Activated gamma-delta T cell (primary cell): ENCODE measurements around the gene PRAMEF8.
"Not testable (repeated sequence)": the region's sequence is repeated elsewhere in the genome, so short reads cannot be mapped to it uniquely, and the experiment has no call there.

Experiments used
- DNase-seq: peaks from one replicate; lab custom pipeline; 2025; lab: John Stamatoyannopoulos, UW
- total RNA-seq, 2 donors: gene quantifications; one replicate each; lab custom pipeline; 2026; lab: John Stamatoyannopoulos, UW

Gene PRAMEF8
- total RNA-seq: 0 reads per million in 2 donors

DNA sequence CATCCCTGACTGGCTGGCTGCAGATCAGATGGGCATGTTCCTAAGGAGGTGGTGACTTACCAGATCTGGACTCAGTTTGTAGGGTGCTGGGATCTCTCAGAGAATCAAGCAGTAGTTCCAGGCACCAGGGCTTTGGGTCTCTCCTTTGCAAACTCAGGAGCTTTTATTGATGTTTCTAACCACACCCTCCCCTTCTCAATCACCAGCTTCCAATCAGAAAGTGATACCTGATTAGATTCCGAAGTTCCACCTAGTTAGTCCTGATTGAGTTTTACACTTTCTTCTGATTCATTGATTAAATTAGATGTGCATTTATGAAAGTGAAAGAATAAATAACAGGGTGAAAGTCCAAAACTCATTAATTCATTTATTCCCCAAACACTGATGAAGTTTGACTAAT lies at the start of gene PRAMEF8:
Gene PRAMEF8 (minus strand): TSS at position 101 of the 400 bp plus-strand sequence. CDS start 1,046 bp downstream, outside the sequence.
- DNase-seq: not testable (repeated sequence)

DNA sequence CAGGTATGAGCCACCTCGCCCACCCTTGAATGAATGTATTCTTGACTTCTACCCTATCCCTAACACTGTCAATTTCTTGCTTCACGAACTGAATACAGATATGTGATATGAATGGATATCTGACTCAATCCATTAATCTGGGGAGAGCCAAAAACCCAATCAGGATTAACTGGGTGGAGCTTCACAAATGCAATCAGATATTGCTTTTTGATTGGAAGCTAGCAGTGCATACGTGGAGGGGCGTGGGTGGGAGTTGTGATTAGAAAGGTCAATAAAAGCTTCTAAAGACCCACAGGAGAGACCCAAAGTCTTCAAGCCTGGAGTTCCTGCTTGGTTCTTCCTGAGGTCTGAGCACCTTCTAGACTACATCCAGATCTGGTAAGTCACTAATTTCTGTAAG lies 30.3 kb upstream of the PRAMEF8 start, which contains the start of gene PRAMEF15:
Gene PRAMEF15 (plus strand): TSS at position 301 of the 400 bp plus-strand sequence. CDS start 2,827 bp downstream, outside the sequence.
- not testable (repeated sequence) for DNase-seq

DNA sequence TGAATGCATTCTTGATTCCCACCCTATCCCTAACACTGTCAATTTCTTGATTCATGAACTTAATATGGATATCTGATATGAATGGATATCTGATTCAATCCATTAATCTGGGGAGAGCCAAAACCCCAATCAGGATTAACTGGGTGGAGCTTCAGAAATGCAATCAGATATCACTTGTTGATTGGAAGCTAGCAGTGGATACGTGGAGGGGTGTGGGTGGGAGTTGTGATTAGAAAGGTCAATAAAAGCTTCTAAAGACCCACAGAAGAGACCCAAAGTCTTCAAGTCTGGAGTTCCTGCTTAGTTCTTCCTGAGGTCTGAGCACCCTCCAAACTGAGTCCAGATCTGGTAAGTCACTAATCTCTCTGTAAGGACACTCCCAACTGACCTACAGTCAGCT lies 18.3 kb upstream of the PRAMEF8 start, which contains the start of gene PRAMEF33:
Gene PRAMEF33 (plus strand): TSS at position 301 of the 400 bp plus-strand sequence. CDS start 2,416 bp downstream, outside the sequence.
- not testable (repeated sequence) for DNase-seq

DNA sequence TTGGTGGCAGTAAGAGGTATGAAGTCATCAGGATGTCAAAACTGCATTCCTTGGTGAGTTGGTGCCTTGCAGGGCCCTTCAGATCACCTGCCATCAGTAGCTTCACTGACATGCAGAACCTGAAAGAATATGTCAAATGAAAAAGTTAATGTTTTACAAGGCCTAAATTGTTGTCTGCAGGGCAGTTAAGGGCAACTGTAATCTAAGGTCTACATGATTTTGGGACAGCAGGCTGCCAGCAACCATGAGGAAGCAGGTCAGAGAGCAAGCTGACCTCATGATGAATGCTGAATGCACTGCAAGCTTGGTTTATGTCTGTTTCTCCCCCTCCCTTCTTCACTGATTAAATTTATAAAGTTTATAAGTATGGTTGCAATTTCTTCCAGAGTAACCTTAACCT lies 17.3 kb upstream of the PRAMEF8 start:
- not testable (repeated sequence) for DNase-seq

DNA sequence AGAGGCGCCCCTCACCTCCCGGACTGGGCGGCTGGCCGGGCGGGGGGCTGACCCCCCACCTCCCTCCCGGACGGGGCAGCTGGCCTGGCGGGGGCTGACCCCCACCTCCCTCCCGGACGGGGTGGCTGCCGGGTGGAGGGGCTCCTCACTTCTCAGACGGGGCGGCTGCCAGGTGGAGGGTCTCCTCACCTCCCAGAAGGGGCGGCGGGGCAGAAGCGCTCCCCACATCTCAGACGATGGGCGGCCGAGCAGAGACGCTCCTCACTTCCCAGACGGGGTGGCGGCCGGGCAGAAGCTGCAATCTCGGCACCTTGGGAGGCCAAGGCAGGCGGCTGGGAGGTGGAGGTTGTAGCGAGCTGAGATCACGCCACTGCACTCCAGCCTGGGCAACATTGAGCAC lies 13.8 kb upstream of the PRAMEF8 start:
- not testable (repeated sequence) for DNase-seq

DNA sequence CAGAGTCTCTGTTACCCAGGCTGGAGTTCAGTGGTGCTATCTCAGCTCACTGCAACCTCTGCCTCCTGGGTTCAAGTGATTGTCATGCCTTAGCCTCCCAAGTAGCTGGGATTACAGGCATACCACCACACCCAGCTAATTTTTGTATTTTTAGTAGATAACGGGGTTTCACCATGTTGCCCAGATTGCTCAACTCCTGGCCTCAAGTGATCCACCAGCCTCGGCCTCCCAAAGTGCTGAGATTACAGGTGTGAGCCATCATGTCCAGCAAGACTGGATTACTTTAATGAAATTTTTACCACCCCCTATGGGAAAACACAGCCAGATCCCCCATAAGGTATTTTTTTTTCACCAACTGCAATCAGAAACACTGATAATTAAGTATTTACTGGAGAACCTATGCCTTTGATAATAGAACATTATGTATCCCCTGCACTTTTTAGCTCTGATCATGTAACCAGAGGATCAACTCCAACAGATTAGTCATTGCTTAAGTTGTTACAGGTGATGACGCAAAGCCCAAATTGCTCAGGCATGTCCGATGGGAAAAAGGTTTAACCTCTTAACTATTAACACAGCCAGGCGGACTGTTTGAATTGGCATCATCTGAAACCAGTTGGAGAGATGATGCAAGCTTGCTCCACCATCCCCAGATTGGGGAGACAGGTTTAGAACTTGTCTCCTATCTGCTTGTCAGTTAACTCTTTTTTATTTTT lies 12.4 kb upstream of the PRAMEF8 start:
- DNase-seq: not testable (repeated sequence)

DNA sequence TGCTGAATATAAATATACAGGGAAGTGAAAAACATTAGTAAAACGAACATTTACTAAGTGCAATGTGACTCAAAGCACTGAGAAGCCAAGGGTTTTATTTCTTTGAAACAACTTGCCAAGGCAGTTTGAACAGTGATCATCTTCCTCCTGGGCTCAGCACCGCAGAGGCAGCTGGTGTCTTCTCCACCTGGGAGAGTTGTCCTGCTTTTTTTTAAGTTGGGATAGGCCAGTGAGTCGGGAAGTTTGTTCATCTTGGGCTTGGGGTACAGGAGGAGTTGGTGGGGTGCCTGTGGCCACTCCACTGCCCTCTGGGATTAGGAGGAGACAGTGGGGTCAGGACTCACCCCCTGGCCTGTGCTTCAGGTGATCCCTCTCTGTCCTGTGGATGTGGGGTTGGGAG lies 4.1 kb upstream of the PRAMEF8 start:
- DNase-seq: not testable (repeated sequence)

DNA sequence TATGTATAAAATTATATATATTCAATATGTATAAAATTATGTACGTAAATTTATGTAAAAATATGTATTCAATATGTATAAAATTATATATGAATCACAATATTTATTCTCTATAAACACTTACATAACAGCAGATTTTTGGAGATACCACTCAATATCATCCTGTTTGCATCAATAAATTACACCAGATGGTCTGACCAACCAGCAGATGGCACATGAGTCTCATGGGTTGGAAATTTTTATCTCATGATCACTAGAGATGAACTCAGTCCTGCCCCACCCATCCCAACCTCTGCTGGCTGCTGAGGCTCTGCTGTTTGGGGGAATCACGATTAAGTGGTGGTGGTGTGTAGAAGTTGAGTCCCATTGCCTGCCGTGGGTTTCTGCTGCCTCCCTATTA lies 5.3 kb downstream of the PRAMEF8 start:
- not testable (repeated sequence) for DNase-seq

DNA sequence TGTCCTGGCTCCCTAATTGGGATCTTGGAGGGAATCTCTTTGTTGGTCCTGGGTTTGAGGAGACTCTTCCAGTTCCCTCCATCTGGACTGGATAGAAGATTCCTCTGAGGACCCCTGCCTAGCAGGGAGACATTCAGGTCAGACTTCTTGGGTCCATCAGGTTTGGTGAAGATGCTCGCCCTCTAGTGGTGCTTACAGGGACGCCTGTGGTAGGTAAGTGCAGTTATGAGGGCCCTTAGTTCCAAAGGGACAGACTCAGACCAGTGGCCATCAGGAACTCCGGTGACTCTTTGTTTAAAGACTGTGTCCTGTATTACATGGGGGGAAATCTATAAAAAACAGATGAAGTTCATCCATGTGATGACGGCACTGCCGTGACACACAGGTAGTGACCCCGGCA lies 7.9 kb downstream of the PRAMEF8 start:
- DNase-seq: not testable (repeated sequence)

DNA sequence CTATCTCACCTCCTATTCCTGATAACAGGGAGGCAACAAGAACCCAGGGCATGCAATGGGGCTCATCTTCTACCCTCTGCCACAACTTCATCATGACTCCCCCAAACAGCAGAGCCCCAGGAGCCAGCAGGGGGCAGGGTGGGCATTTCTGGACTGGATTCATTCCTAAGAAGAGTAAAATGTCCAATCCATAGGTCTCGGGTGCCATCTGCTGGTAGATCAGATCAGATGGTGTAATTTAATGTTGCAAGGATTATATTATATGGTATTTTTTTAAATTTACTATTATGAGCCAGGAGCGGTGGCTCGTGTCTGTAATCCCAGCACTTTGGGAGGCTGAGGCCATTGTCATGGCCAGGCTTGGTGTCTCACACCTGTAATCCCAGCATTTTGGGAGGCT lies 19.8 kb downstream of the PRAMEF8 start:
- not testable (repeated sequence) for DNase-seq

DNA sequence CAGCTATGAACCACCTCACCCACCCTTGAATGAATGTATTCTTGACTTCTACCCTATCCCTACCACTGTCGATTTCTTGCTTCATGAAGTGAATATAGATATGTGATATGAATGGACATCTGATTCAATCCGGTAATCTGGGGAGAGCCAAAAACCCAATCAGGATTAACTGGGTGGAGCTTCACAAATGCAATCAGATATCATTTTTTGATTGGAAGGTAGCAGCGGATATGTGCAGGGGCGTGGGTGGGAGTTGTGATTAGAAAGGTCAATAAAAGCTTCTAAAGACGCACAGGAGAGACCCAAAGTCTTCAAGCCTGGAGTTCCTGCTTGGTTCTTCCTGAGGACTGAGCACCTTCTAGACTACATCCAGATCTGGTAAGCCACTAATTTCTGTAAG lies 31.0 kb downstream of the PRAMEF8 start, which contains the start of gene PRAMEF5:
Gene PRAMEF5 (plus strand): TSS at position 301 of the 400 bp plus-strand sequence. CDS start 5,071 bp downstream, outside the sequence.
- DNase-seq: not testable (repeated sequence)

DNA sequence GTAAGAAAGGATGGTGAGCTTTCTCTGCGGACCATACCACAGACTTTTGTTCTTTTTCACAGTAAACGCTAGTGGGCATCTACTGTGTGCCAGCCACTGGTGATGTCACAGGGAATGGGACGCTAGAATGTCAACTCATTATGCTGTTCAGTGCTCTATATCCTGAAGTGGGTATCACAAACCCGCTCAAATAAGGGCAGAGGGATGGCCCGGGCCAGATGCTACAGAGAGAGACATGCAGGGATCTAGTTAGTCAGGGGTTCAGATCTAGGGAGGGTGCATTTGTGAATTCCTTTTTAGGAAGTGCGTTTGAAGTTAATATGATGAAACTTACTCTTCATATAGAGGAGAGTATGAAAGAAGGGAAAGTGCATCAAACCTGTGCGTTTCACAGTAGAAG lies 37.8 kb downstream of the PRAMEF8 start:
- DNase-seq: not testable (repeated sequence)

DNA sequence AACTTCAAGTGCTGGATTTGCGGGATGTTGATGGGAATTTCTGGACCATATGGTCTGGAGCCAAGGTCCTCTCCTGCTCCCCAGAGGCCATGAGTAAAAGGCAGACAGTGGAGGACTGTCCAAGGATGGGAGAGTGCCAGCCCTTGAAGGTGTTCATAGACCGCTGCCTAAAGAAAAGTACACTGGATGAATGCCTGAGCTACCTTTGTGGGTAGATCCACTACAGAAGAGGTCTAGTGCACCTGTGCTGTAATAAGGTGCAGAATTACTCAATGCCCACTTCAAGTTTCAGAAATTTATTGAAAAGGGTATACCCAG lies 38.4 kb downstream of the PRAMEF8 start:
- DNase-seq: not testable (repeated sequence)

DNA sequence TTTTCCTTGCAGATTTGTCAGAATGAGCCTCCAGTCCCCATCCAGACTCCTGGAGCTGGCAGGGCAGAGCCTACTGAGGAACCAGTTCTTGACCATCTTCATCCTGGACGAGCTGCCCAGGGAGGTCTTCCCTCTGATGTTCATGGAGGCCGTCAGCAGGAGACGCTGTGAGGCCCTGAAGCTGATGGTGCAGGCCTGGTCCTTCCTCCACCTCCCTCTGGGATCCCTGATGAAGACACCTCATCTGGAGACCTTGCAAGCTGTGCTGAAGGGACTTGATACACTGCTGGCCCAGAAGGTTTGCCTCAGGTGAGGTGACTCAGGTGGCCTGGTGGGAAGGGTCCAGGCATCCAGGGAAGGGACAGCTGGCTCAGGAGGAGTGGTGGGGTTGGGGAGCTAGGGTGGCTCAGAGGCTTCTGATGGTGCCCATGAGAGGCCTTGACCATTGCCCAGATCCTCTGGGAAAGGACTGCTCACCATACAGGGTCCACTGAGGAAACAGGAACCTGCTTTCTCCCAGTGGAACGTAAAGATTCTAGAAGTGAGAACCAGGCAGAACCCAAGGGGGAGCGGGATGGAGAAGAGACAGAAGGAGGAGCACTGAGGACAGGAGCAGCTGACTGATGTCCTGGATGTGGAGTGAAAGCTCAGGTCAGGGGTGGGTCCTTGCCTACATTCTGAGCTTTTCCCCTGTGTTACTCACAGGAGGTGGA lies 38.9 kb downstream of the PRAMEF8 start:
- not testable (repeated sequence) for DNase-seq

DNA sequence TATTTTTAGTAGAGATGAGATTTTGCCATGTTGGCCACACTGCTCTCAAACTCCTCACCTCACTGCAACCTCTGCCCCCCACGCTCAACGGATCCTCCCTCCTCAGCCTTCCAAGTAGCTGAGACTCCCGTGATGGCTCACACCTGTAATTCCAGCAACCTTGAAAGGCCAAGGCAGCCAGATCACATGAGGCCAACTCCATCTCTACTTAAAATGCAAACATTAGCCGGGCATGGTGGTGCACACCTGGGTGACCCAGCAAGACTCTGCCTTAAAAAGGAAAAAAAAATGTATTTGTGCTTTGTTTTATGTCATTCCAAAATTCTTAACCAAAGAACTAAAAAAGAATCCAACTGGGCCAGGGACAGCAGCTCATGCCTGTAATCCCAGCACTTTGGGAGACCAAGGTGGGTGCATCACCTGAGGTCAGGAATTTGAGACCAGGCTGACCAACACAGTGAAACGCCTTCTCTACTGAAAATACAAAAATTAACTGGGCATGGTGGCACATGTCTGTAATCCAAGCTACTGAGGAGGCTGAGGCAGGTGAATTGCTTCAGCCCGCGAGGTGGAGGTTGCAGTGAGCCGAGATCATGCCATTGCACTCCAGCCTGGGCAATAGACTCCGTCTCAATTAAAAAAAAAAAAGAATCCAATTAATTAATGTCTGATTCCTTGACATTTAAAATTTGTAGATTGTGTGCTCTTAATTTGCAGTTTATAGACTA lies 41.2 kb downstream of the PRAMEF8 start:
- DNase-seq: not testable (repeated sequence)

DNA sequence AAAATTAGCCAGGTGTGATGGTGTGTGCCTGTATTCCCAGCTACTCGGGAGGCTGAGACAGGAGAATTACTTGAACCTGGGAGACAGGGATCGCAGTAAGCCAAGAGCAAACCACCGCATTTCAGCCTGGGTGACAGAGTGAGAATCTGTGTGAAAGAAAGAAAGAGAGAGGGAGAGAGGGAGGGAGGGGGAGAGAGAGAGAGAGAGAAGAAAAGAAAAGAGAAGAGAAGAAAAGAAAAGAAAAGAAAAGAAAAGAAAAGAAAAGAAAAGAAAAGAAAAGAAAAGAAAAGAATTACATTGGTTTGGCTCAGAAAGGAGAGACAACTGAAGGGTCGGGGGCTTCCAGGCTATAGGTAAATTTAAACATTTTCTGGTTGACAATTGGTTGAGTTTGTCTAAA lies 45.3 kb downstream of the PRAMEF8 start:
- DNase-seq: not testable (repeated sequence)

DNA sequence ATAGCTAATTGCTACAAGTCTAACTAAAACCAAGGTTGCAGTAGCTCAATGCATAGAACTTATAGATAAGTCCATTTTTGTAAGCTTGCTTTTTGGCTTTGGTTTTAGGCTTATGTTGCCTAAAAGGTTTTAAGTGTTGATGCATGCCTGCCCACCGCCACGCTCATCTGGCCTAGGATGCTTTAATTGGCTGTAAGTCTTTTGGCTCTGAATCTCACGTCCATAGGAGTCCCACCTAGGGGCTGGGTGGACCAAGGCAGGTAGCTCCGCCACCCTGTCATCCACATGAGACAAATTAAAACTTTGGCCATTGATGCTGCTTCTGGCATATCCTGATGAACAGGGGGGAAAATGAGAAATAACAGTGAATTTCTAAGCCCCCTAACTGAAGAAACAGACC lies 47.4 kb downstream of the PRAMEF8 start:
- DNase-seq: not testable (repeated sequence)

DNA sequence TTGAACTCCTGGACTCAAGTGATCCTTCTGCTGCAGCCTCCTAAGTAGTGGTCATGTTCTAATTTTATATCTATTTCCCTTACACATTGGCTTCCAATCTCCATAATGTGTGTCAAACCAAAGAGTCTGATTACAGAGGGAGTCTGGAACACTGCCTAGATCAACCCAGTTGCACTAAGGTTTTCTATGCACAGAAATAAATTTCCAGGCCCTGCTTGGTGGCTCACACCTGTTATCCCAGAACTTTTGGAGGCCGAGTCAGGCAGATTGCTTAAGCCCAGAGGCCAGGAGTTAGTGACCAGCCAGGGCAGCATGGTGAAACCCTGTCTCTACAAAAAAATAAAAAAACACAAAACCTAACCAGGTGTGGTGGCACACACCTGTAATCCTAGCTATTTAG lies 50.9 kb downstream of the PRAMEF8 start:
- DNase-seq: not testable (repeated sequence)

DNA sequence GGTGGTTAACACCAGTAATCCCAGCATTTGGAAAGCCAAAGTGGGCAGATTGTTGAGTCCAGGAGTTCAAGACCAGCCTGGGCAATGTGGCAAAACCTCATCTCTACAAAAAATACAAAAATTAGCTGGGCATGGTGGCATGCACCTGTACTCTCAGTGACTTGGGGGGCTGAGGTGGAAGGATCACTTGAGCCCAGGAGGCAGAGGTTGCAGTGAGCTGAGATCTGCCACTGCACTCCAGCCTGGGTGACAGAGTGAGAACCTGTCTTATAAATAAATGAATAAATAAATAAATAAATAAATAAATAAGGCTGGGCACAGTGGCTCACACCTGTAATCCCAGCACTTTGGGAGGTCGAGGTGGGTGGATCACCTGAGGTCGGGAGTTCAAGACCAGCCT lies 52.9 kb downstream of the PRAMEF8 start:
- DNase-seq: not testable (repeated sequence)
